ENCODE data around the gene SYNGR1.
"Not testable (repeated sequence)": the region's sequence is repeated elsewhere in the genome, so short reads cannot be mapped to it uniquely, and the experiment has no call there.

The SYNGR1 gene

DNA sequence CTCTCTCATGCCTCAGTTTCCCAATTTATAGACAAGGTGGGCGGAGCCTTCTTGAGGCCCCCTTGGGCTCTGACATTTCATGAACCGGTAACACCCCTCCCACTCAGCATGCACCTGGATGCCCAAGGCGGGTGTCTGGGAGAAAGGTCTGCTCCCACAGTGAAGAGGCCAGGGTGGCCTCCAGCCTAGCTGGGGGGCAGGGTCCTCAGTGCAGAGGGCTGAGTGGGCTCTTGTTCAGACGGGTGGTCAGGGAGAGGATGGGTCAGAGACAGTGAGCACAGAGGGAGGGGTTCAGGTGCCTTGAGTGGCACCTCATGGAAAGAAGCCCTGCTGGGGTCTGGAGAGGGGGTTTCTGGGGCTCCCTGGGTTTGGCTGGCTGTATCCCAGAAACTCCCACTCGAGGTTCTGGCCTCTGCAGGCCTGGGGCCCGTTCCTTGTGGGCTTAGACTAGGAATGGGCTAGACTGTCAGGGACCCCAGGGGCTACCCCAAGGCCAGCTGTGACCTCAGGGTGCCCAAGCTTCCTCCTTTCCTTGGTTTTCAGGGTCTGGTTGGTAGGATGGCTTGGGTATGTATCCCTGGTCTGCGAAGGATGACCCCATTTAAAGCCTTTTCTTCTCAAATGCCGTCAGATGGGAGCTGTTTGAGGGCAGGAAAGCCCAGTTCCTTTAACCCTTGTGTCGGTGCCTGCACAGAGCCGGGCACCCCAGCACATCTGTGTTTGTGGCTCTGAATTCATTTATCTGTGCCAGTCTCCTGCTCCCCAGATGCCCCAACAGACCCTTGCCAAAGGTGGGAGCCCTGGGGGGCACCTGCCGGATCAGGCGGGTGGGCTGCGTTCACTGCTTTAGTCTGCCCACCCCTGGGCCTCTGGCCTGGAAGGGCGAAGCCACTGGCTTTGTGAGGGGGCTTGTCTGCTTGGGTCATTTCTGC is 1.2 kb downstream of the SYNGR1 start:
- ChIA-PET CTCF (interaction anchor here (0.8 kb wide), 1 partner anchor 34 kb away, joined by 3 read pairs; no protein-coding TSS in a partner anchor), POLR2A (no interaction called here)
- no peak for DNase-seq (ENCODE audit: extremely low spot score)
- TF ChIP-seq, protein P1, sequence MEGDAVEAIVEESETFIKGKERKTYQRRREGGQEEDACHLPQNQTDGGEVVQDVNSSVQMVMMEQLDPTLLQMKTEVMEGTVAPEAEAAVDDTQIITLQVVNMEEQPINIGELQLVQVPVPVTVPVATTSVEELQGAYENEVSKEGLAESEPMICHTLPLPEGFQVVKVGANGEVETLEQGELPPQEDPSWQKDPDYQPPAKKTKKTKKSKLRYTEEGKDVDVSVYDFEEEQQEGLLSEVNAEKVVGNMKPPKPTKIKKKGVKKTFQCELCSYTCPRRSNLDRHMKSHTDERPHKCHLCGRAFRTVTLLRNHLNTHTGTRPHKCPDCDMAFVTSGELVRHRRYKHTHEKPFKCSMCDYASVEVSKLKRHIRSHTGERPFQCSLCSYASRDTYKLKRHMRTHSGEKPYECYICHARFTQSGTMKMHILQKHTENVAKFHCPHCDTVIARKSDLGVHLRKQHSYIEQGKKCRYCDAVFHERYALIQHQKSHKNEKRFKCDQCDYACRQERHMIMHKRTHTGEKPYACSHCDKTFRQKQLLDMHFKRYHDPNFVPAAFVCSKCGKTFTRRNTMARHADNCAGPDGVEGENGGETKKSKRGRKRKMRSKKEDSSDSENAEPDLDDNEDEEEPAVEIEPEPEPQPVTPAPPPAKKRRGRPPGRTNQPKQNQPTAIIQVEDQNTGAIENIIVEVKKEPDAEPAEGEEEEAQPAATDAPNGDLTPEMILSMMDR (IDR thresholded peaks at IDR 0.05; ENCODE audit: control extremely low read depth, extremely low read depth, low read depth, missing control alignments): no peak

DNA sequence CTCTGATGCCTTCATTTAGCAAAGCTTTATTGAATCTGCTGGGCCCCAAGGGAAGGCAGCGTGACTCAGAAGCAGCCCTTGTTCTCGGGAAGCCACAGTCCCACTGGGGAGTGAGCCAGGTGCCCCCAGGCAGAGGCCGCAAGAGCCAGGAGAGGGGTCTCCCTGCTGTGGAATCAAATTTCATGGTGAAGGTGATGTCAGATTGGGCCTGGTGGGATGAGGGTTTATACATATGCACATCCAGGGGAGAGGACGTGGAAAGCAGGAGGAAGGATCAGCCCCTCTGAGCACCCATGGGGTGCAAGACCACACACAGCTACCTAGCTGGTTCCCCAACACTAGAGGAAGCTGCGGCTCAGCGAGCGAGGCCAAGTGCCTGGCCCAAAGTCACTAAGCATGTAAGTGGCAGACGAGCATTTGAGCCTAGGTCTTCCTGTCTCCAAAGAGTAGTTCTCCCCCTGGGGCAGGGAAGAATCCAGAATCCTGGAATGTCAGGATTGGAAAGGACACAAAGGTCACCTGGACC is 2.0 kb downstream of the SYNGR1 start:
- TF ChIP-seq, protein P1 (IDR thresholded peaks at IDR 0.05; ENCODE audit: control extremely low read depth, extremely low read depth, low read depth, missing control alignments): no peak
- POLR2A ChIA-PET: no interaction called here
- CTCF ChIA-PET: no interaction called here
- DNase-seq (ENCODE audit: extremely low spot score): no peak

DNA sequence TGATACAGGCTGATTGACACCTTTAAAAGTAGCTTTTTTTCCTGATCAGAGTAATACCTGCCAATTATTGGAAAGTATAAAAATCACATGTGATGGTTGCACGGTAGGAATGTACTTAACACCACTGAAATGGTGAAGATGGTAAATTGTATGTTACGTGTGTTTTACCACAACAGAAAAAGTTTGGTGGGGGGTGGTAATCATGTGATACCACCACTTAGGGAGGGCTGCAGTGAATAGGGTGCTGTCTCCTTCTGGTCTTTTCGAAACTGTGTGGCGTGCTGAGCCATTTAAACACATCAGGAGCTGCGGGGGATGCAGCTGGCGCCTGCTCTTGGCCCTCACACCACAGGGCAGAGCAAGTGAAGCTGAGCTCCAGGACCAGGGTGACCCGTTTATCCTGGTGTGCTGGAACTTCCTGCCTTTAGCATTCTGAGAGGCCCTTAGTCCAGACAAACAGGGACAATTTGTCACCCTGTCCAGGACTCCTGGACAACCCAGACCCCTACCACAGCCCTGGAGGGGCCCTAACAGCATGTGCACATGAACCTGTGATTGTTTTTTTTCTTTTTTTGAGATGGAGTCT is 2.6 kb downstream of the SYNGR1 start:
- DNase-seq (ENCODE audit: extremely low spot score): no peak
- TF ChIP-seq, protein P1 (IDR thresholded peaks at IDR 0.05; ENCODE audit: control extremely low read depth, extremely low read depth, low read depth, missing control alignments): no peak
- ChIA-PET POLR2A (no interaction called here), CTCF (no interaction called here)

DNA sequence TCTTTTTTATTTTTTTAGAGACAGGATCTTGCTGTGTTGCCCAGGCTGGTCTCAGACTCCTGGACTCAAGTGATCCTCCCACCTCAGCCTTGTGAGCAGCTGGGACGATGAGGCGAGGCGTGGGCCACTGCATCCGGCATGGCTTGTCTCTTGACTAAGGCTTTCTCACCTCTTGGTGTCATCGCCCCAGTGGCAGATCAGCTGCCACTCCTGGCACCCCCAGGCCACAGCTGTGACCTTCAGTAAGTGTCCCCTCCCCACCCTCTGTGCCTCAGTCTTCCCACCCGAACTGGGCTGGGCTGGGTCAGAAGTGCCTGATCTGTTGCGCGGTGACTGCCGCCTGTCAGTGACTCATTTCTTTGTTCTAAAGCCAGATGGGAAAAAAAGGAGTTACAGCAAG is 3.6 kb downstream of the SYNGR1 start:
- ChIA-PET POLR2A (interaction anchor here (1.3 kb wide), 1 partner anchor 34 kb away, joined by 4 read pairs; no protein-coding TSS in a partner anchor), CTCF (interaction anchor here (1.2 to 1.7 kb wide), 2 partner anchors 10 to 28 kb away, joined by 3 to 7 read pairs; no protein-coding TSS in a partner anchor)
- DNase-seq (ENCODE audit: extremely low spot score): no peak
- TF ChIP-seq, protein P1 (IDR thresholded peaks at IDR 0.05; ENCODE audit: control extremely low read depth, extremely low read depth, low read depth, missing control alignments): no peak

DNA sequence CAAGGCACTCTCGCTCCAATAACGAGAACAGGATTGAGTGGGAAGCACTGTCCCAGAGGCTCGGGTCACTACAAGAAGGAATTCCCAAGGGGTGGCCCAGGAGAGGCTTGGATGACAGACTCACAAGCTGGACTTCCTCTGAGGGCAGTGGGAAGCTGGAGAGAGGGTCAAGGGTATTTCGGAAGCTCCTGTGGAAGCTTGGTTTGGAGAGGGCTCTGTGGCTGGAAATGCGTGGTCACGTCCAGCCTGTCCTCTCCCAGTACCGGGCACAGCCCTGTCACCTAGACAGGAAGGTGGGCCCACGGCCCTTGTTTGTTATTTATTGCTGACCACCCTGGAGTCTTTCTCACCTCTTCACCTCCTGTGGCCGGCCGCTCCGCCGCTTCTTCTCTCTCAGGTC is 5.3 kb downstream of the SYNGR1 start:
- TF ChIP-seq, protein P1 (IDR thresholded peaks at IDR 0.05; ENCODE audit: control extremely low read depth, extremely low read depth, low read depth, missing control alignments): no peak
- ChIA-PET CTCF (interaction anchor here (1.7 kb wide), 1 partner anchor 12 kb away, joined by 7 read pairs; no protein-coding TSS in a partner anchor), POLR2A (no interaction called here)
- DNase-seq (ENCODE audit: extremely low spot score): no peak

DNA sequence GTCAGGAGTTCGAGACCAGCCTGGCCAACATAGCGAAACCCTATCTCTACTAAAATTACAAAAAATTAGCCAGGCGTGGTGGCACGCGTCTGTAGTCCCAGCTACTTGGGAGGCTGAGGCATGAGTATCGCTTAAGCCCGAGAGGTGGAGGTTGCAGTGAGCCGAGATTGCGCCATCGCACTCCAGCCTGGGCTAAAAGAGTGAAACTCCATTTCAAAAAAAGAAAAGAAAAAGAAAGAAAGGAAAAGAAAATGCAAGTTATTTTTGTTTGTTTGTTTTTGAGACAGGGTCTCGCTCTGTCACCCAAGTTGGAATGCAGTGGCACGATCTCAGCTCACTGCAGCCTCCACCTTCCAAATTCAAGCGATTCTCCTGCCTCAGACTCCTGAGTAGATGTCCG is 6.0 kb downstream of the SYNGR1 start:
- POLR2A ChIA-PET; CTCF ChIA-PET; DNase-seq (ENCODE audit: extremely low spot score): not testable (repeated sequence)

DNA sequence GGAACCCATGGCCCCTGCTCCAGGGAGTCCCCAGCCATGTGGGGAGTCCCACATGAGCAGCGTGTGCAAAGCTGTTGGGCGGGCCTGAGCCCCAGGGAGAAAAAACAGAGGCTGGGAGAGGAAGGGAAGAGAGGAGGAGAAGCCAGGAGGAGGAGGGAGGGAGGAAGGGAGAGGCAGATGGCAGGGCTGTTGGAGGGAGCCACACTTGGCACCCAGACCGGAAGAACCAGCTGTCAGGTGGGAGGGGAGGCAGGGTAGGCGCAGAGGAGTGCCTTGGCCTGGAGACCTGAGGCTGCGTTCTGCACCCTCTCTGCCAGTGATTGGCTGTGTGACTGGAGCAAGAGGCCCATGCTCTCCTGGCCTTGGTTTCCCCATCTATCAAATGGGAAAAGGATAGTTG is 6.7 kb downstream of the SYNGR1 start:
- DNase-seq (ENCODE audit: extremely low spot score): no peak
- ChIA-PET POLR2A (no interaction called here), CTCF (no interaction called here)
- TF ChIP-seq, protein P1 (IDR thresholded peaks at IDR 0.05; ENCODE audit: control extremely low read depth, extremely low read depth, low read depth, missing control alignments): no peak

DNA sequence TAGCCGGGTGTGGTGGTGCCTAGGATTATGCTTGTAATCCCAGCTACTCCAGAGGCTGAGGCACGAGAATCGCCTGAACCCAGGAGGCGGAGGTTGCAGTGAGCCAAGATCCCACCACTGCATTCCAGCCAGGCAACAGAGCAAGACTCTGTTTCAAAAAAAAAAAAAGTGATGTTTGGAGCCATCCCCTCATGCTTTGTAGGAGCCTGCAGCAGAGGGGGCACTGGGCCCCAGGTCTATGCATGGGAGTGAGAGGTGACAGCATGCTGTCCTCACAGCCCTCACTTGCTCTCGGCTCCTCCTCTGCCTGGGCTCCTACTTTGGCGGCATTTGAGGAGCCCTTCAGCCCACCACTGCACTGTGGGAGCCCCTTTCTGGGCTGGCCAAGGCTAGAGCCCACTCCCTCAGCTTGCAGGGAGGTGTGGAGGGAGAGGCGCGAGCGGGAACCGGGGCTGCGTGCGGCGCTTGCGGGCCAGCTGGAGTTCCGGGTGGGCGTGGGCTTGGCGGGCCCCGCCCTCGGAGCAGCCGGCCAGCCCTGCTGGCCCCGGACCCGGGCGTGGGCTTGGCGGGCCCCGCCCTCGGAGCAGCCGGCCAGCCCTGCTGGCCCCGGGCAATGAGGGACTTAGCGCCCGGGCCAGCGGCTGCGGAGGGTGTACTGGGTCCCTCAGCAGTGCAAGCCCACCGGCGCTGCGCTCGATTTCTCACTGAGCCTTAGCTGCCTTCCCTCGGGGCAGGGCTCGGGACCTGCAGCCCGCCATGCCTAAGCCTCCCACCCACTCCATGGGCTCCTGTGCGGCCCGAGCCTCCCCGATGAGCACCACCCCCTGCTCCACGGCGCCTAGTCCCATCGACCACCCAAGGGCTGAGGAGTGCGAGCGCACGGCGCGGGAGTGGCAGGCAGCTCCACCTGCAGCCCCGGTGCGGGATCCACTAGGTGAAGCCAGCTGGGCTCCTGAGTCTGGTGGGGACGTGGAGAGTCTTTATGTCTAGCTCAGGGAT is 7.6 kb downstream of the SYNGR1 start:
- CTCF ChIA-PET: interaction anchor here (1.2 kb wide), 1 partner anchor 14 kb away, joined by 4 read pairs; no protein-coding TSS in a partner anchor
- POLR2A ChIA-PET; DNase-seq (ENCODE audit: extremely low spot score): not testable (repeated sequence)

DNA sequence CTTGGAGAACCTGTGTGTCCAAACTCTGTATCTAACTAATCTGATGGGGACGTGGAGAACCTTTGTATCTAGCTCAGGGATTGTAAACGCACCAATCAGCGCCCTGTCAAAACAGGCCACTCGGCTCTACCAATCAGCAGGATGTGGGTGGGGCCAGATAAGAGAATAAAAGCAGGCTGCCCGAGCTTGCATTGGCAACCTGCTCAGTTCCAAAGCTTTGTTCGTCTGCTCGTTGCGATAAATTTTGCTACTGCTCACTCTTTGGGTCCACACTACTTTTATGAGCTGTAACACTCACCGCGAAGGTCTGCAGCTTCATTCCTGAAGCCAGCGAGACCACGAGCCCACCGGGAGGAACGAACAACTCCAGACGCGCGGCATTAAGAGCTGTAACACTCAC is 8.4 kb downstream of the SYNGR1 start:
- CTCF ChIA-PET: interaction anchor here (0.7 to 1.2 kb wide), 3 partner anchors 15 to 42 kb away, joined by 4 read pairs; partner anchors contain the start of gene TAB1
- DNase-seq (ENCODE audit: extremely low spot score); POLR2A ChIA-PET: not testable (repeated sequence)

Data from GM10248 (cell line).